H1 (cell line): ENCODE measurements around the gene BRICD5. TPM values are rescaled to one million over a fixed set of nuclear protein-coding genes. Genes with fewer than 3 reads are reported as not detected.

Experiments used
- CBX5 ChIP-seq: fragments of 300-800, 300-1000 bp; sonication (generic); IDR thresholded peaks from 2 replicates; pipeline ENCODE4 v1.7.1; 2016; ENCODE audit warnings: antibody characterized with exemption, low read length, low read depth
- CREB1 ChIP-seq: IDR thresholded peaks from 2 replicates; pipeline ENCODE4 v1.6.1; 2012; ENCODE audit warnings: inconsistent platforms
- NRF1 ChIP-seq: IDR thresholded peaks from 2 replicates; pipeline ENCODE4 v1.6.1; 2011; ENCODE audit warnings: mild to moderate bottlenecking, low read depth, low read length, improper control_type of control experiment
- PHF8 ChIP-seq: fragments of 200-600 bp; sonication (generic); conservative IDR thresholded peaks from 2 replicates; pipeline ENCODE4 v1.7.1; 2012; ENCODE audit warnings: low read depth, mild to moderate bottlenecking, inconsistent platforms, low read length, moderate library complexity
- RAD21 ChIP-seq, 2 experiments: IDR thresholded peaks in 1 of 2; conservative IDR thresholded peaks in 1 of 2; 2 replicates each; pipeline ENCODE4 v1.6.1; 2011; ENCODE audit warnings: low read depth in 2 of 2, low read length in 2 of 2, improper control_type of control experiment in 1 of 2, inconsistent platforms in 1 of 2, mild to moderate bottlenecking in 1 of 2, moderate library complexity in 1 of 2
- RFX5 ChIP-seq: IDR thresholded peaks from 2 replicates; pipeline ENCODE4 v1.6.1; 2011; ENCODE audit warnings: low read depth, low read length, improper control_type of control experiment, borderline replicate concordance
- RXRA ChIP-seq: IDR thresholded peaks from 2 replicates; pipeline ENCODE4 v1.6.1; 2011; ENCODE audit warnings: low read depth, mild to moderate bottlenecking, low read length, moderate library complexity; ENCODE audit not compliant: insufficient read depth
- SIN3A ChIP-seq, 2 experiments: IDR thresholded peaks in 1 of 2; conservative IDR thresholded peaks in 1 of 2; 2 replicates each; pipeline ENCODE4 v1.6.1; 2011 to 2012; ENCODE audit warnings: low read length in 2 of 2, improper control_type of control experiment in 1 of 2, low read depth in 1 of 2, mild to moderate bottlenecking in 1 of 2
- polyA plus RNA-seq, 7 experiments: library from polyadenylated mRNA; depleted of rRNA in 3 of 7; stranded (reverse) in 5 of 7; unstranded in 2 of 7; fragments of >200 nt in 5 of 7; fragments of 200-250 nt in 2 of 7; gene quantifications; 1 replicate in 5 of 7; 2 replicates in 1 of 7; 4 replicates in 1 of 7; pipeline versions ENCODE4 v1.2.1 to v1.2.3, GENCODE V29; 2011 to 2013; ENCODE audit warnings: missing spikeins in 2 of 7, mixed read lengths in 2 of 7
- total RNA-seq: library from RNA; stranded (reverse); fragmentation: NEBNext Ultra II Directional; extraction: Animal tissue kit (Norgen Biotek cat#: 25700); gene quantifications from 2 replicates; pipeline ENCODE4 v1.2.1, GENCODE V29; 2021
- TF ChIP-seq, protein P1 (sequence below): fragments of 300-600 bp; sonication (generic); IDR thresholded peaks from 2 replicates; pipeline ENCODE4 v1.7.1; 2012; ENCODE audit warnings: low read length, moderate library complexity, mild to moderate bottlenecking, inconsistent platforms; ENCODE audit not compliant: insufficient replicate concordance

BRICD5 gene
- total and polyA plus RNA-seq, 2 of the 8 experiments (the other 6 are each of a cell fraction or from before 2014, with no cell fraction given): 8.5 to 14.2 TPM

DNA sequence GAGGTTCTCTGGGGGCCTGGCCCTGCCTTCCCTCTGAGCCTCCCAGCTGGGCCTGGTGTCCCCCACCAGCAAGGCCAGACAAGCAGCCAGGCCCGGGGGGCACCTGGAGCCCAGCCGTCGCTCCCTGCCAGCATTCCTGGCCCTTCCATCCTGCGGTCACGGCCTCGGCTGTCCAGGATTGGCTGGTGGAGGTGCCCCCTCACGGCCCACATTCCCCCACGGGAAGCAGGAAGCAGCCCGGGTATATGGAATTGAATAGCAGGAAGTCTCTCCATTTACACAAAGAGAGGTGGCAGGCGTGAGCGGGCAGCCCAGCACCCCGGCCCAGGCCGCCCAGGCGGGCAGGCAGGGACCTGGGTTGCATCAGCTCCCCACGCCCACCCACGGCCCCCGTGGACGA, 40.6 kb downstream of the BRICD5 start (continued):
- TF ChIP-seq, protein P1, sequence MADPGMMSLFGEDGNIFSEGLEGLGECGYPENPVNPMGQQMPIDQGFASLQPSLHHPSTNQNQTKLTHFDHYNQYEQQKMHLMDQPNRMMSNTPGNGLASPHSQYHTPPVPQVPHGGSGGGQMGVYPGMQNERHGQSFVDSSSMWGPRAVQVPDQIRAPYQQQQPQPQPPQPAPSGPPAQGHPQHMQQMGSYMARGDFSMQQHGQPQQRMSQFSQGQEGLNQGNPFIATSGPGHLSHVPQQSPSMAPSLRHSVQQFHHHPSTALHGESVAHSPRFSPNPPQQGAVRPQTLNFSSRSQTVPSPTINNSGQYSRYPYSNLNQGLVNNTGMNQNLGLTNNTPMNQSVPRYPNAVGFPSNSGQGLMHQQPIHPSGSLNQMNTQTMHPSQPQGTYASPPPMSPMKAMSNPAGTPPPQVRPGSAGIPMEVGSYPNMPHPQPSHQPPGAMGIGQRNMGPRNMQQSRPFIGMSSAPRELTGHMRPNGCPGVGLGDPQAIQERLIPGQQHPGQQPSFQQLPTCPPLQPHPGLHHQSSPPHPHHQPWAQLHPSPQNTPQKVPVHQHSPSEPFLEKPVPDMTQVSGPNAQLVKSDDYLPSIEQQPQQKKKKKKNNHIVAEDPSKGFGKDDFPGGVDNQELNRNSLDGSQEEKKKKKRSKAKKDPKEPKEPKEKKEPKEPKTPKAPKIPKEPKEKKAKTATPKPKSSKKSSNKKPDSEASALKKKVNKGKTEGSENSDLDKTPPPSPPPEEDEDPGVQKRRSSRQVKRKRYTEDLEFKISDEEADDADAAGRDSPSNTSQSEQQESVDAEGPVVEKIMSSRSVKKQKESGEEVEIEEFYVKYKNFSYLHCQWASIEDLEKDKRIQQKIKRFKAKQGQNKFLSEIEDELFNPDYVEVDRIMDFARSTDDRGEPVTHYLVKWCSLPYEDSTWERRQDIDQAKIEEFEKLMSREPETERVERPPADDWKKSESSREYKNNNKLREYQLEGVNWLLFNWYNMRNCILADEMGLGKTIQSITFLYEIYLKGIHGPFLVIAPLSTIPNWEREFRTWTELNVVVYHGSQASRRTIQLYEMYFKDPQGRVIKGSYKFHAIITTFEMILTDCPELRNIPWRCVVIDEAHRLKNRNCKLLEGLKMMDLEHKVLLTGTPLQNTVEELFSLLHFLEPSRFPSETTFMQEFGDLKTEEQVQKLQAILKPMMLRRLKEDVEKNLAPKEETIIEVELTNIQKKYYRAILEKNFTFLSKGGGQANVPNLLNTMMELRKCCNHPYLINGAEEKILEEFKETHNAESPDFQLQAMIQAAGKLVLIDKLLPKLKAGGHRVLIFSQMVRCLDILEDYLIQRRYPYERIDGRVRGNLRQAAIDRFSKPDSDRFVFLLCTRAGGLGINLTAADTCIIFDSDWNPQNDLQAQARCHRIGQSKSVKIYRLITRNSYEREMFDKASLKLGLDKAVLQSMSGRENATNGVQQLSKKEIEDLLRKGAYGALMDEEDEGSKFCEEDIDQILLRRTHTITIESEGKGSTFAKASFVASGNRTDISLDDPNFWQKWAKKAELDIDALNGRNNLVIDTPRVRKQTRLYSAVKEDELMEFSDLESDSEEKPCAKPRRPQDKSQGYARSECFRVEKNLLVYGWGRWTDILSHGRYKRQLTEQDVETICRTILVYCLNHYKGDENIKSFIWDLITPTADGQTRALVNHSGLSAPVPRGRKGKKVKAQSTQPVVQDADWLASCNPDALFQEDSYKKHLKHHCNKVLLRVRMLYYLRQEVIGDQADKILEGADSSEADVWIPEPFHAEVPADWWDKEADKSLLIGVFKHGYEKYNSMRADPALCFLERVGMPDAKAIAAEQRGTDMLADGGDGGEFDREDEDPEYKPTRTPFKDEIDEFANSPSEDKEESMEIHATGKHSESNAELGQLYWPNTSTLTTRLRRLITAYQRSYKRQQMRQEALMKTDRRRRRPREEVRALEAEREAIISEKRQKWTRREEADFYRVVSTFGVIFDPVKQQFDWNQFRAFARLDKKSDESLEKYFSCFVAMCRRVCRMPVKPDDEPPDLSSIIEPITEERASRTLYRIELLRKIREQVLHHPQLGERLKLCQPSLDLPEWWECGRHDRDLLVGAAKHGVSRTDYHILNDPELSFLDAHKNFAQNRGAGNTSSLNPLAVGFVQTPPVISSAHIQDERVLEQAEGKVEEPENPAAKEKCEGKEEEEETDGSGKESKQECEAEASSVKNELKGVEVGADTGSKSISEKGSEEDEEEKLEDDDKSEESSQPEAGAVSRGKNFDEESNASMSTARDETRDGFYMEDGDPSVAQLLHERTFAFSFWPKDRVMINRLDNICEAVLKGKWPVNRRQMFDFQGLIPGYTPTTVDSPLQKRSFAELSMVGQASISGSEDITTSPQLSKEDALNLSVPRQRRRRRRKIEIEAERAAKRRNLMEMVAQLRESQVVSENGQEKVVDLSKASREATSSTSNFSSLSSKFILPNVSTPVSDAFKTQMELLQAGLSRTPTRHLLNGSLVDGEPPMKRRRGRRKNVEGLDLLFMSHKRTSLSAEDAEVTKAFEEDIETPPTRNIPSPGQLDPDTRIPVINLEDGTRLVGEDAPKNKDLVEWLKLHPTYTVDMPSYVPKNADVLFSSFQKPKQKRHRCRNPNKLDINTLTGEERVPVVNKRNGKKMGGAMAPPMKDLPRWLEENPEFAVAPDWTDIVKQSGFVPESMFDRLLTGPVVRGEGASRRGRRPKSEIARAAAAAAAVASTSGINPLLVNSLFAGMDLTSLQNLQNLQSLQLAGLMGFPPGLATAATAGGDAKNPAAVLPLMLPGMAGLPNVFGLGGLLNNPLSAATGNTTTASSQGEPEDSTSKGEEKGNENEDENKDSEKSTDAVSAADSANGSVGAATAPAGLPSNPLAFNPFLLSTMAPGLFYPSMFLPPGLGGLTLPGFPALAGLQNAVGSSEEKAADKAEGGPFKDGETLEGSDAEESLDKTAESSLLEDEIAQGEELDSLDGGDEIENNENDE: no peak
- no peak for TF ChIP-seq PHF8
- TF ChIP-seq RFX5: no peak
- TF ChIP-seq RXRA: no peak
- no peak for TF ChIP-seq NRF1
- TF ChIP-seq CBX5: no peak
- TF ChIP-seq SIN3A (conservative IDR thresholded peaks at IDR 0.05 in 1 of 2, IDR thresholded peaks at IDR 0.05 in 1 of 2; ENCODE audit: low read depth in 1 of 2, low read length in 2 of 2): no peak
- TF ChIP-seq RAD21 (IDR thresholded peaks at IDR 0.05 in 1 of 2, conservative IDR thresholded peaks at IDR 0.05 in 1 of 2; ENCODE audit: low read depth in 2 of 2, low read length in 2 of 2): no peak
- no peak for TF ChIP-seq CREB1
- TF ChIP-seq, all 59 proteins: peak for 0
